Right lobe of liver (tissue), 6 donors: ENCODE data around the gene RNF214. TPM values are rescaled to one million over a fixed set of nuclear protein-coding genes. Genes with fewer than 3 reads are reported as not detected.

Experiments used
- ATAC-seq, 4 donors: fragments of 200-7000 bp; cut with Tn5 transposase; one replicate each; pipeline ENCODE4 v1.9.1; 2020; ENCODE audit warnings: mild to moderate bottlenecking in 4 of 4, moderate library complexity in 4 of 4
- DNase-seq, 3 donors: peaks; one replicate each; pipeline ENCODE4 v3.0.0-alpha.2; 2020
- H3K27ac ChIP-seq, 3 donors: fragments of 200-600 bp; one replicate each; pipeline ENCODE4 v1.8.0; 2022
- H3K27me3 ChIP-seq, 2 donors: fragments of 200-600 bp; one replicate each; pipeline ENCODE4 v1.8.0; 2022
- H3K36me3 ChIP-seq, 4 donors: fragments of 200-600 bp; sonication (generic) in 1 of 4; one replicate each; pipeline versions ENCODE4 v1.5.1 to v1.8.0; 2017 to 2022; ENCODE audit warnings: control low read depth in 1 of 4
- H3K4me1 ChIP-seq, 4 donors: fragments of 200-600 bp; sonication (generic) in 1 of 4; one replicate each; pipeline versions ENCODE4 v1.5.1 to v1.8.0; 2017 to 2022; ENCODE audit warnings: control low read depth in 1 of 4
- H3K4me3 ChIP-seq, 3 donors: fragments of 200-600 bp; one replicate each; pipeline ENCODE4 v1.8.0; 2022
- H3K9me3 ChIP-seq, 4 donors: fragments of 200-600 bp; sonication (generic) in 1 of 4; one replicate each; pipeline versions ENCODE4 v1.5.1 to v1.8.0; 2017 to 2022; ENCODE audit warnings: control low read depth in 1 of 4
- POLR2A ChIP-seq: fragments of 450-650 bp; IDR thresholded peaks from one replicate; pipeline ENCODE4 v1.6.1; 2017; ENCODE audit warnings: antibody characterized with exemption, mild to moderate bottlenecking
- WGBS: methylation state at CpG from one replicate; pipeline ENCODE4 v1.1.6; 2018; ENCODE audit warnings: low coverage, low lambda C conversion rate; ENCODE audit not compliant: insufficient coverage; ENCODE audit errors: missing lambda C conversion rate; 5-methylcytosine and 5-hydroxymethylcytosine counted together
- intact Hi-C, 2 donors: fragments of 100-400 bp; cut with DNase I; formaldehyde crosslinking; loops; one replicate each; pipeline versions ENCODE4 v1.11.2 to v1.14.1; 2022
- total RNA-seq, 6 experiments: library from RNA; depleted of rRNA in 2 of 6; stranded (reverse); fragments of >200 nt in 2 of 6; fragmentation: NEBNext Ultra II Directional in 3 of 6; extraction: Animal tissue kit (Norgen Biotek cat#: 25700) in 3 of 6; gene quantifications; one replicate each; pipeline versions ENCODE4 v1.1.0 to v1.2.4, GENCODE V29; 2016 to 2023
- TF ChIP-seq, protein P1 (sequence below), 4 donors: fragments of 200-600 bp in 3 of 4; fragments of 450-650 bp in 1 of 4; IDR thresholded peaks; one replicate each; pipeline versions ENCODE4 v1.5.1 to v1.8.0; 2016 to 2022; ENCODE audit warnings: antibody characterized with exemption in 4 of 4, mild to moderate bottlenecking in 2 of 4
- donor health status: DM: no; HTN: yes; CAD: no.
- donor health status: DM: no; HTN: no; CAD: no.
- donor health status: DM: no; HTN: no; CAD: no.
- donor health status: DM: no; HTN: yes; CAD: no.
- donor health status: DM: no; HTN: yes; CAD: no.

The RNF214 gene
- total RNA-seq, 6 experiments from 2014 or later, result 5.6 to 9.4 (median 7.3) TPM

DNA sequence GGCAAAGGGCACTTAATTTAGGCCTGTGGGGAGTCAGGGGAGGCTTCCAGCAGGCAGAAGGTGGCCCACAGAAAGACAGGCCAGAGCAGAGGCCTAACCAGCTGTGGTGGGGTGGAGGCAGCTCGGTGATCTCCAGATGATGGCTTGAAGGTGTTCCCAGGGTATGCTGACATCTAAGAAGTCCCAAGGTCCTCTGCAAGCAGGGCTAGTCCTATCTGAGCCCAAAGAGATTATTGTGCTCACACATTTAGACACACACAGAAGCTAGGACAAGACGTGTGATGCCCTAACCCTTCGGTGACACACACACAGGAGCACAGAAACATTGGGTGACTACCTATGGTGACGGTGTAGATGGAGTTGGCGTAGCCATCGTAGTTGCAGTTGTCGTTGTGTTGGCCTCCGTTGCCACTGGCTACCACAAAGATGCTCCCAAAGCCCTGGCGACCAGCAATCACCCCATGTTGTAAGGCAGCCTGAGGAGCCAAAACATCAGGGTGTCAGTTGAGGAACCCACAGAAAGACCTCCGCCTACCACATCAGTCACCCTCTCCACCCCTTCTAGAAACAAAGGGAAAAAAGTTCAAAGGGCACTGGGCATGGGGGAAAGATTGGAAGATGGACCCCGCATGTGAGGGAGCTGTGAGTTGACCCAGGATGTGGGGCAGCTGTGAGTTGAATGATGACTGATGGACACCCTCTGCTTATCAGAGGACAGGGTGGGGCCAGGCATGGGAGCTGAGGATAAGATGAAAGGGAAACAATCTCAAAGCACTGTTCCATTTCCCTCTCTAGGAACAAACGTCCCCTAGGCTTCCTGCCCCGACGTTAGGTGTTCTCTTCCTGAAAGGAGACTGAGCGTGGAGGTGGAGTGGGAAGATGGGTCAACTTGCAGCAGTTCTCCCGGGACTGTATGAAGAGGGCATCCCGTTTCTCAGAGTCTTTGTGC is 8.5 kb upstream of the RNF214 start:
- TF ChIP-seq, protein P1, sequence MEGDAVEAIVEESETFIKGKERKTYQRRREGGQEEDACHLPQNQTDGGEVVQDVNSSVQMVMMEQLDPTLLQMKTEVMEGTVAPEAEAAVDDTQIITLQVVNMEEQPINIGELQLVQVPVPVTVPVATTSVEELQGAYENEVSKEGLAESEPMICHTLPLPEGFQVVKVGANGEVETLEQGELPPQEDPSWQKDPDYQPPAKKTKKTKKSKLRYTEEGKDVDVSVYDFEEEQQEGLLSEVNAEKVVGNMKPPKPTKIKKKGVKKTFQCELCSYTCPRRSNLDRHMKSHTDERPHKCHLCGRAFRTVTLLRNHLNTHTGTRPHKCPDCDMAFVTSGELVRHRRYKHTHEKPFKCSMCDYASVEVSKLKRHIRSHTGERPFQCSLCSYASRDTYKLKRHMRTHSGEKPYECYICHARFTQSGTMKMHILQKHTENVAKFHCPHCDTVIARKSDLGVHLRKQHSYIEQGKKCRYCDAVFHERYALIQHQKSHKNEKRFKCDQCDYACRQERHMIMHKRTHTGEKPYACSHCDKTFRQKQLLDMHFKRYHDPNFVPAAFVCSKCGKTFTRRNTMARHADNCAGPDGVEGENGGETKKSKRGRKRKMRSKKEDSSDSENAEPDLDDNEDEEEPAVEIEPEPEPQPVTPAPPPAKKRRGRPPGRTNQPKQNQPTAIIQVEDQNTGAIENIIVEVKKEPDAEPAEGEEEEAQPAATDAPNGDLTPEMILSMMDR (IDR thresholded peaks at IDR 0.05), result no peak
- no peak for TF ChIP-seq POLR2A
- Histone ChIP-seq H3K27ac (no peak overlapping the region), H3K36me3 (peaks cover 0 to 50% (median 15%) of the 10 kb centered on the region in 4 donors), H3K9me3 (no peaks in the 10 kb centered on the region), H3K4me3 (no peak overlapping the region), H3K4me1 (no peaks in the 10 kb centered on the region), H3K27me3 (no peaks in the 10 kb centered on the region)
- intact Hi-C loops, result loop anchor here in 1 of 2 donors (10.0 kb wide), 2 partner anchors 49 to 369 kb away; partner anchors contain the start of gene SIDT2
- WGBS, result 70% methylated on average over 13 of the region's 17 CpGs
- ATAC-seq, result no peak
- peak in 1 of 3 donors; percentile 33 for DNase-seq

DNA sequence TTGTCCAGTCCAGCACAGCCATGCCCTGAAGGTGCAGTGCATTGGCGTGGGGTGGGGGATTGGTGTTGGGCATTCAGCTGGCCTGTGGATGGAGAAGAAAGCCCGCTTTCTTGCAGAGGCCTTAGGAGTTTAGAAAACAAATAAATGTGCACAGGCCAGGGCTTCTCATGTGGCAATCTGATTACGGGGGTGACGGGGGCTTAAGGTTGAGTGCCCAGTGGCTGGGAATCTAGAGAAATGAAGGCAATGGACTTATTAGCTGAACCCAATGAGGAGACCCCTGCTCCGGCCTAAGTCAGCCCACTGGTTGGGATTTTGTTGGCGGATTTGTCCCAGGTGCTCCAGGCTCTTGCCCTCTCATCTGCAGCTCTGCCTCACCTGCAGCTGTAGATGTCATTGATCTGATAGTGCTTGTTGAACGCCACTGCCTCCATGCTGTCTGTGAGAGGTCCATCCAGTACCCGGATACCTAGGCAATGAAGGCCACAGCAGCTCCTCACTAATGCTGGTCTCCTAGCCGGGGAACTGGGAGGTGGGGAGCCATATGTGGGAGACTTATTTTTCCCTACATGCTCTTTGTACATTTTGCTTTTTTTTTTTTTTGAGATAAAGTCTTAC is 6.8 kb upstream of the RNF214 start:
- peaks cover 0 to 1% (median under 1%) of the 10 kb centered on the region in 4 donors for H3K4me1 ChIP-seq
- no peak overlapping the region for H3K27ac ChIP-seq
- ATAC-seq (no peak), DNase-seq (peak in 1 of 3 donors; percentile 39)
- no peaks in the 10 kb centered on the region for H3K9me3 ChIP-seq
- 94% methylated on average over 6 of the region's 9 CpGs for WGBS
- H3K4me3 ChIP-seq, result no peak overlapping the region
- peaks cover 0 to 46% (median 13%) of the 10 kb centered on the region in 4 donors for H3K36me3 ChIP-seq
- H3K27me3 ChIP-seq, result no peaks in the 10 kb centered on the region
- TF ChIP-seq, protein P1 (IDR thresholded peaks at IDR 0.05), result no peak
- TF ChIP-seq POLR2A, result no peak
- intact Hi-C loops, result loop anchor here in 1 of 2 donors (10.0 kb wide), 2 partner anchors 51 to 371 kb away; partner anchors contain the start of gene SIDT2

DNA sequence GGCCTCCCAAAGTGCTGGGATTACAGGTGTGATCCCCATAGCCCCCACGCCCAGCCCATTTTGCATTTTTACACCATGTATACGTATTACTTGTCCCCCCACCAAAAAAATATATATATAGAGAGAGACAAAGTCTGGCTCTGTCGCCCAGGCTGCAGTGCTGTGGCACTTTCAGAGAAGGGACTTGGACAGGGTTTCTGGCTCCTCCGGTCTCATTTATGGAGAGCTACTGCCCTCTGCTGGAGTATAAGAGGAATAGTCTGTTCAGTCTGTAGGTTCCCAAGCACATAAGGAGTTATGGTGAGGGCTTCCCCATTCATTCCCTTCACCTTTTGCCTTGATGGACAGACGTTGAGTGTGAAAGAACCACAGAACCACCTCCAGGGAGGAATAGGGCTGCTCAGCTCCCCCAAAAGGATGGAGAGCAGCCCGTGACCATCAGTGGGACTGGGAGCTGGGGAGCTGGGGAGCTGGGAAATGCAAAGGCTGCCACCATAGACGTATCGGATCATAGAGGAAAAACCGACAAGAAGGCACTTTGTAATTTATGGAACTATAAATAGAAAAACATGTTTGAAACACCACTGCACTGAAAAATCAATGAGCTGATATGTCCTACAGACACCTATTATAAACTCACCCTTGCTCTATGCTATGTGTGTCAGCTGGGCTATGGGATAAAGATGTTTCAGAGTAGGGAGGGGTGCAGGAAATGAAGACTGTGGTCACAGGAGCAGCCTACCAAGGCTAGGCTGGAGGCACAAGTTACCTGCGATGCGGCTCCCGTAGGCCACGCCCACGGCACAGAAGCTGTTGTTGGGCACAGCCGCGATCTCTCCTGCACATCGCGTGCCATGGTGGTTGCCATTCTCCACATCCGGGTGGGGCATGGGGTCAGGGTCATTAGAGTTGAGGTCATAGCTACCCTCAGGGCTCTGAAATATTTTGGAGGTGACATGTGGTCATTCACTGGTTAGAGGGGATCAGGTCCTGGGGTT is 5.8 kb upstream of the RNF214 start:
- ATAC-seq (peak; percentile 88 to 96 (median 90)), DNase-seq (peak in 1 of 3 donors; percentile 55)
- H3K9me3 ChIP-seq, result no peaks in the 10 kb centered on the region
- TF ChIP-seq, protein P1 (IDR thresholded peaks at IDR 0.05), result peak; percentile 69 to 82 (median 77)
- no peak for TF ChIP-seq POLR2A
- 43% methylated on average over 10 of the region's 19 CpGs for WGBS
- intact Hi-C loops, result loop anchor here in 1 of 2 donors (10.0 kb wide), 2 partner anchors 52 to 372 kb away; partner anchors contain the start of gene SIDT2
- H3K27ac ChIP-seq, result no peak overlapping the region
- H3K4me3 ChIP-seq, result no peak overlapping the region
- peaks cover 0 to 11% (median 6%) of the 10 kb centered on the region in 4 donors for H3K4me1 ChIP-seq
- H3K36me3 ChIP-seq, result peaks cover 0 to 43% (median 13%) of the 10 kb centered on the region in 4 donors
- H3K27me3 ChIP-seq, result no peaks in the 10 kb centered on the region
